GM23248 (cell line): ENCODE measurements around the gene PCDHAC1.

Experiments used
- EZH2 ChIP-seq: fragments of 200-600 bp; sonication (generic); IDR thresholded peaks from 2 replicates; pipeline ENCODE4 v1.6.1; 2018; ENCODE audit warnings: antibody characterized with exemption, mild to moderate bottlenecking; ENCODE audit not compliant: insufficient read depth, poor library complexity, severe bottlenecking
- EZH2phosphoT487 ChIP-seq: fragments of 200-600 bp; sonication (generic); IDR thresholded peaks from 2 replicates; pipeline ENCODE4 v1.6.1; 2018; ENCODE audit warnings: antibody characterized with exemption, moderate library complexity, mild to moderate bottlenecking, low read depth; ENCODE audit not compliant: insufficient read depth

DNA sequence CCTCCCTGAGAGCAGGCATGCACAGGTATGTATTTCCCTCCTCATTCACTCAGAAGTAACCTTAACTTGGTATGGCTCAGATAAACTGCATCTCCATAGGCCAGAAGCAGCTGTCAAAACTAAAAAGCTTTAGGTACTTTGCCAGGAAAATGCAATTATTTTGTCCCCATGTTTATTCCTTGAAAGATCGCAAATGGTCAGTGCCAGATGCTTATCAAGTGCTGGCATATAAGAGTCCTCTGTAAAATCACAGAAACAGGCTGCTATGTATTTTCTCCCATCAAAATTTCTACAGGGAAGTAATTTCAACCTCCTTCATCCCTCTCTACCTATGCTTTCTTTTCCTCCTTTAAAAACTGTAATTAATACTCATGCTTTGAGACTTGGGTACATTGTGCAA, 52.9 kb downstream of the PCDHAC1 start:
- TF ChIP-seq EZH2 (no peak), EZH2phosphoT487 (no peak)
